IPS-11a (cell line): ENCODE measurements around the gene MLLT10.

ENCODE experiments used
- H3K4me3 ChIP-seq: one replicate; pipeline ENCODE4 v1.5.1; 2013; ENCODE audit warnings: low read depth, low read length, control low read depth

MLLT10 gene

DNA sequence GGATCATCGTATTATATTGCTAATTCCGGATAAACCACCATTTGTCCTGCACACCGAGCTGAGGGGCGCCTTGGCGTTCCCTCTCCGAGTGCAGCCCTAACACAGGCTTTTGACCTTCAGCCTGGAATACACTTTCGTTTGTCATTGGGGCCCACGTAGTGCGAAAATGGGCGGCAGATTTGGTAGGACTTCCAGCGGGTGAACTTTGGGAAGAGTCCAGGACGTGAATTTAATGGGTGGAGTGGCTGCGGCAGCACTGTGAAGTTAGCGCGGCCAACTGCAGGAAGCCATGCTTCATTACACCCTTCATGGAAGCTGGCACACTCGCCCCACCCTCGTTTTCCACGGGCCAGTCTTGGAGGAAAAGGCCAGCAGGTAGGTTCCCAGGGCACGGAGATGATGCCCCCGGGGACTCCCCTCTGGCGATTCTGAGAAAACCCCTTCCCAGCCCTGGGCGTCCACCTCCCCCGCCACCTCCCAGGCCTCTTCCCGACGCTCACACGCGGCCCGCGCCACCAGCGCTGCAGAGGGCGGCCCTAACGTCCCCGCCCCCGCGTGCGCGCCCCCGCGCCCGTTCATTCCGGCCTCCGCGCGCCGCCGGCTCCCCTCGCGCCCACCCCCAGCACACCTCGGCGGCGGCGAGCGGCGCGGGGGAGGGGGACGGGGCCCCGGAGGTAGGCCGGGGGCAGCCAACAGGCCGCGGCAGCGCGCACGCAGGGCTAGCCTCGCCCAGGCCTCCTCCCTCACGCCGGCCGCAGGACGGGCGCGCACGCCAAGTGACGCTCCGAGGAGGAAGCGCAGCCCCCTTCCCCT lies at the start of gene MLLT10:
Gene MLLT10 (plus strand): TSS at position 766 of the 813 bp plus-strand sequence. CDS start 413 bp downstream, outside the sequence.
- H3K4me3 ChIP-seq = peak within 1 kb of the TSS; percentile 72

DNA sequence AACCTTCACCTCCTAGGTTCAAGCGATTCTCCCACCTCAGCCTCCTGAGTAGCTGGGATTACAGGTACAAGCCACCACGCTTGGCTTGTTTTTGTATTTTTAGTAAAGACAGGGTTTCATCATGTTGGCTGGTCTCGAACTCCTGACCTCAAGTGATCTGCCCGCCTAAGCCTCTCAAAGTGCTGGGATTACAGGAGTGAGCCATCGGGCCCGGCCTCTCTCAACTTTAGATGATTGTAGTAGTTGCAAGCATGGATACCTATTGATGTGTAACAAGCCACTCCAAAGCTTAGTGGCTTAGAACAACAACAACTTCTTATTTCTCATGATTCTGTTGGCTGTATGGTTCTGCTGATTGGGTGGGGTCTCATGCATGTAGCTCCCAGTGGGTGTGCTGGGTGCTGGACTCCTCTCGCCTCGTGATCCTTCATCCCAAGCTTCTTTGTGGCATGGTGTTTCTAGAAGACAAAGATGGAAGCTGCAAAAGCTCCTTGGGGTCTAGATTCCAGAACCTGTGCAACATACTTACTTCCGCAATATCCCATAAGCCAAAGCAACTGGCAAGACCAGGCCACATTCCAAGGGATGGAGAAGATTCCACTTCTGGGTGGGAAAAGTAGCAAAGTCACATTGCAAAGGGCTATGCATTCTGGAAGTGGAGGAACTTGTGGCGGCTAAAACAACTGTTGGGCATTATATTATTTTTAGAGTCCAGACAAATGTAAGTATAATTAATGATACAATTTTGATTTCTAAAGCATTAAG lies 46.4 kb upstream of the MLLT10 start:
- no peak overlapping the region for H3K4me3 ChIP-seq

DNA sequence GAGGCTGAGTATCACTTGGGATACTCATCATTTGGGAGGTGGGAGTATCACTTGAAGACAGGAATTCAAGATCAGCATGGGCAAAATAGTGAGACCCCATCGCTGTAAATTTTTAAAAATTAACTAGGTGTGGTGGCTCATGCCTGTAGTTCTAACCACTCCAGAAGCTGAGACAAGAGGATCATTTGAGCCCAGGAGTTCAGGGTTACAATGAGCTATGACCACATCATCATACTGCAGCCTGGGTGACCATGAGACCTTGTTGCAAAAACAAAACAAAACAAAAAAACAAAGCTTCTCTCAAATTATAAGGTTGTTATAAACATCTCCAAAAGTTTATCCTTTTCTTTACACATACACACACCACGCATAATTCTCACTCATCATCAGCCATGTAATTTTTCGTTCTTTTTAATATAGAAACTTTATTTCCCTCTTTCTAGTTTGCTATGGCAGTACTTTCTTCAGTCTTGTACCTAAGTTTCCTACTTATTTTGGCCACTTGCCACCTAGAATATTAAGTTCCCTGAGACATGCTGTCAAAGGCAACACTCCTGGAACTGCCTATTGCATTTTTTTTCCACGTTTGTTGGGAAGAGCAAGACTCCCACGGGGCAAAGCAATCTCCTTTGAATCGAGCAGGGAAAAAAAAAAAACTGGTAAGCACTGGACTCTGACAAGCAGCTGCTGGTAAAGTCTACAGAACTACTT lies 45.6 kb upstream of the MLLT10 start:
- H3K4me3 ChIP-seq = no peak overlapping the region

DNA sequence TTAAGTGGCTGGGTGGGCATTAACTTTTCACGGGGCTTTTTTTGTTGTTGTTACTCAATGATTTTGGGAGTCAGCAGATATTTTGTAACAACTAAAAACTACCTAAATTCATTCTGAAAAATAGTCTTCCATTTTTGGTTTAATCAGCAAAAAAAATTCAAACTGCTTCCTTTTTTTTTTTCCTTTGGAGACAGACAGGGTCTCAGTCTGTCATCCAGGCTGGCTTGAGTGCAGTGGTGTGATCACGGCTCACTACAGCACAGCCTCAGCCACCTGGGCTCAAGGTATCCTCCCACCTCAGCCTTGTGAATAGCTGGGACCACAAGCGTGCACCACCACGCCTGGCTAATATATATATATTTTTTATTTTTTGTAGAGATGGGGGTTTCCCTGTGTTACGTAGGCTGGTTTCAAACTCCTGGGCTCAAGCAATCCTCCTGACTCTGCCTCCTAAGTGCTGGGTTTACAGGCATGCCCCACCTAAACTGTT lies 45.0 kb upstream of the MLLT10 start:
- no peak overlapping the region for H3K4me3 ChIP-seq

DNA sequence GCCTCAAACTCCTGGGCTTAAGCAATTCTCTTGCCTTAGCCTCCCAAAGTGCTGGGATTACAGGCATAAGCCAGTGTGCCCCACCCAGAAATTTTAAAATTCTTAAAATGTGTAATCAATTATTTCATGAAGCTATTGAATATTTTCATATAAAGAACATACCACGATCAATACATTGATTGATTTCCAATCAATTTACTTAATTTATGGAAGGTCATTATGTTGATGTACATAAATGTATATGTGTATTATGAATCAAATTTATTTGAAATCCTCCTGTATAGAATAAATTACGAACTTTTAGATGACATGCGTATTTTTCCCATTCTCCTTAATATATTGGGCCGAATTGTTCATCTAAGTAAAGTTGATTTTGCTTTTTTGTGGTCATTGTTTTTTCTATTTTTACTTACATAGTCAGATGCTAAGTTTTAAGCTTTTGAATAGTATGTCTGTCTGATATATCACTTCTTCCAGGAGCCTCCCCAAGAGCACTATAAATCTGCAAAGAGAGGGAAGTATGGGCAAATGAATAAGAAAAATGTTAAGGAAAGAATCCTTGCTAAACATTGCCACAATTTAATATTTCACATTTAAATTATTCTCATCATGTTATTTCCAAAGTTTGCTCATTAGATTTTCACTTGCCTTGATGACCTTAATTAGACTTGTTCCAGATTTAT lies 43.9 kb upstream of the MLLT10 start:
- H3K4me3 ChIP-seq = no peak overlapping the region

DNA sequence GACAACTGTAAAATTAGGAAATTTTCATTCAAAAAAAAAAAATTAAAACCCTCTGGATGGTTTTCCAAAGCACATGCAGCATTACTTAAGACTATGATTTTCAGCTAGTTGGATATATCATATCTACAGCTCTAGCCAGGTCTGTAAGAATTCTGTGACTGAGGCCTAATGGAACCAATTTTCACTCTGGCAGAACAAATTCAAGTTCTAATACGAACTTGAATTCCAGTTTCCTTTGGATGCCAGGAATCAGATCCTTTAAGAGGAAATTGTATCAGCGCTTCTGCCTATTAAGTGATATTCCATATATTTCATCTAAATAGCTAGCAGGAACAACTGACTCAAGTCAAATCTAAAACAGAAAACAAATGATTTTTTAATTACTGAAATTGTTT lies 43.3 kb upstream of the MLLT10 start:
- no peak overlapping the region for H3K4me3 ChIP-seq

DNA sequence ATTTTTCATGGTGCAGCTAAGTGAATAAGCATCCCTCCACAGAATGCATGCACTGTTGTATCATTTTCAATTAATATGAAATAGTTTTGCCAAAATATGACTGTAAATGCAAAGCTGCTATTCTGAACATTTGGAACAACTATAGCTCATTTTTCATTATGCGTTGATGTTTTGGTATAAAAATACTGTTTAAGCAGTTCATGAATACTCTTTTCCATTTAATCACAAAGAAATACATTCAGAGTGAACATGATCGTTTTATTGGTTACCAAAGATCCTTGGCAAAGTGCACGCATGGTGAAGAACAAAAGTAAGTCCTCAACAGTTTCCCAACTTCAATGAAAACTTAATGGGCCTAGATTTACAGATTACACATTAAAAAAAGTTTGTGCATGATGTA lies 41.6 kb upstream of the MLLT10 start:
- no peak overlapping the region for H3K4me3 ChIP-seq

DNA sequence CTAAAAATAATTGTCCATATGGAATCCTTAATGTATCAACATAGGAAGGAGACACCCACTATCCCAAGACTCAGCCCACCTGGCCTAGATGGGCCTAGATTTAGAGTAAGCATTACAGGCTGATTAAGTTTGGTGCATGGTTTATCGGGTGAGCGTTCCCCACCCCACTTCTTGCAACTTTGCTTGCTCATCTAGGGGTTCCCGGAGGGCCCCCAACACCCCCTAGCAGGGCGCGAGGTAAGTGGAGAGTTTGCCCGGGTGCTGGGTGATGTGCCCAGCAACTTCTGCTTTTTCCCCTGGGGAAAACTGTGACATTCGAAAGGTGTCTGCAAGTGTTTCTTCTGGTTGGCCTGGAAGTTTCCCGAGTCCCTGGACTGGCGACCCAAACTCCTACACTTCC lies 40.2 kb upstream of the MLLT10 start:
- peak overlapping the region; percentile 4 for H3K4me3 ChIP-seq

DNA sequence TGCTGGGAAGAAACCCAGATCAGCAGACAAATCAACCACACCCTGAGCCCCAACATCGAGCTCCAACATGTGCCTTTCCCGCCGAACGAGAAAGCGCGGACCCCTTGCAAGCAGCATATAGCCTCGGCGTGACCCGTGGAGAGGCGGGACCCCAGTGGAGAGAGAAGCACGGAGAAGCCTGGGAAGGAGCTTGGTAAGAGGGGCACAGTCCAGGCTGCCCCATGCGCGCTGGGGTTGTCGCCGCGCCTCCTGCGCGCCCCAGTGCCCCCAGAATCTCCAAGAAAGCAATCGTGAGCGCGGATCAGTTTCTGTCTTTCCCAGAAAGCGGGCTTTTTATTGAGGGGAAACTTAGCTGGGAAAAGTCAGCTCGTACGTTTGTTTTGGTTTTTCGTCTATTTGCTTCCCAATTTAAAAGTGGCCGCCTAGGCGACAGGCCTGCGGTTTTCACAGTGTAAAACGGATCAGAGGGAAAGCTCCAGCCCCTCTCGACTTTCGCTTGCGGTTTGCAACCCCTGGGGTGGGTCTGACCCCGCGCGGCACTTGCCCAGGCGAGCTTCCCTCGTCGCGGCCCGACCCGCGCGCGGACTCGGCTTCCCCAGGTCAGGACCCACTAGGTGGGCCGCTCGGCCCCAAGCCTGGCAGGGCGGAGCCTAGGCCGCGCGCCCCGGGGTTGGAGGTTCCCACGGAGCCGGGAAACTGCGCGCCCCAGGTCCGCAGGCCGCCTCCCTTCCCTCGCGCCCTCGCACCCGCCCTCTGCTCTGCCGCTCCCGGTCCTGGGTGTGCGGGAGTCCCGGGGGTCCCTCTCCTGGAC lies 39.6 kb upstream of the MLLT10 start:
- peak overlapping the region; percentile 75 for H3K4me3 ChIP-seq

DNA sequence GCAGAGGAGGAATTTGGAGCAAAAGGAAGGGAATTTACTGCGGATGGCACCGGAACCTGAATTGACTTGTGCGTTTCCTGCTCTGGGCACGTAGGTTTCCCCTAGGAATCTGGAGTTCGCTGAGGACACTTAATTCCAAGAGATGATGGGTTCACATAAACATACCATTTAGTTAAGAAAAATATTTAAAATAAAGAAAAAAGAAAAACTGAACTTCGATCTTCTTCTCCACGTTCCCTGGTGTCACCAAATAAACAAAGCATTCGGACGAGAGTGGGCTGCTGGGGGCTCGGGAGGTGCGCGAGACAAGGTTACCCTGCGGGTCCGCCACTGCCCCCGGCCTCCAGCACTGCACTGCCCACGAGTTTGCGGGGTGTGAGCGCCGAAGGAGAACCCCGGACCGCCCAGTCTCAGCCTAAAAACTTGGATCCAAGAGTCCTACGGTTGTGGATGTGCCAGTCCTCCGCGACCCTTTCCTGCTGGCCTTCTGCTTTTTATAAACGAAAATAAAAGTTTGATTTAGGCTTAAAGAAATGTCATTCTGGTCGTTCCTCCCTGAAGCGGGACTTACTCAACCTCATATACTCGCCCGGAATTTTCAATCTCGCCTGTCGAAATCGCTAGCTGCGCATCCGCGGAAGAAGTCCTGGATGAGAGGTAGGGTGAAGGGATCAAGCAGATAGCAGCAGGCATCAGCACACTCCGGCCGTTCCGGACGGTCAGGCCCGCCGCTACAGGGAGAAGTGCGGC lies 38.9 kb upstream of the MLLT10 start:
- H3K4me3 ChIP-seq = peak overlapping the region; percentile 75

DNA sequence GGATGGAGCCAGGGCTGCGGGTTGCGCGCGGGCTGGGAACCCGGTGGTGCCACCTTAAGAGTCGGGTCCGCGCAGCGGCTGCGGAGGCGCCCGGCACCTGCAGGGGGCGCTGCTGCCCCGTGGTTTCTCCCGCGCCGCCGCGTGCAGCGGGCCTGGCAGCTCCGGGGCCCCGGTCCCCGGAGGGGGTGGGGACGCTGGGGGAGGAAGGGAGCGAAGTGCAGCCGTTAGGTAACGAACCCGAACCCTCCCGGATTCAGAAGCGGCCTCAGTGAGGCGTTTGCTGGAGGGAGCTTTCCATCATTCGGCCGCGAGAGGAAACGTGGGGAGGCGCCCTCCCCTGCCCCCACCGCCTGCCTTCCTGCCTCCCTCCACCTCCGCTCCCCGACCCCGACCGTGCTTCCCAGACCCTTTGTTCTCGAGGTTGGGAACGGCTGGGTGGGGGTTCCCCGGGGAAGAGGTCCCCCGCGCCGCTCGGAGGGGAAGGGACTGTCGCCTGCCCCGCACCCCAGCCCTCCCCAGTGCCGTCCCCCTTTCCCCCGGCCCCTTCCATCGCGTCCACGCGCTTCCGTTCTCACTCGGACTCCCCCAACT lies 38.2 kb upstream of the MLLT10 start:
- H3K4me3 ChIP-seq = peak overlapping the region; percentile 75

DNA sequence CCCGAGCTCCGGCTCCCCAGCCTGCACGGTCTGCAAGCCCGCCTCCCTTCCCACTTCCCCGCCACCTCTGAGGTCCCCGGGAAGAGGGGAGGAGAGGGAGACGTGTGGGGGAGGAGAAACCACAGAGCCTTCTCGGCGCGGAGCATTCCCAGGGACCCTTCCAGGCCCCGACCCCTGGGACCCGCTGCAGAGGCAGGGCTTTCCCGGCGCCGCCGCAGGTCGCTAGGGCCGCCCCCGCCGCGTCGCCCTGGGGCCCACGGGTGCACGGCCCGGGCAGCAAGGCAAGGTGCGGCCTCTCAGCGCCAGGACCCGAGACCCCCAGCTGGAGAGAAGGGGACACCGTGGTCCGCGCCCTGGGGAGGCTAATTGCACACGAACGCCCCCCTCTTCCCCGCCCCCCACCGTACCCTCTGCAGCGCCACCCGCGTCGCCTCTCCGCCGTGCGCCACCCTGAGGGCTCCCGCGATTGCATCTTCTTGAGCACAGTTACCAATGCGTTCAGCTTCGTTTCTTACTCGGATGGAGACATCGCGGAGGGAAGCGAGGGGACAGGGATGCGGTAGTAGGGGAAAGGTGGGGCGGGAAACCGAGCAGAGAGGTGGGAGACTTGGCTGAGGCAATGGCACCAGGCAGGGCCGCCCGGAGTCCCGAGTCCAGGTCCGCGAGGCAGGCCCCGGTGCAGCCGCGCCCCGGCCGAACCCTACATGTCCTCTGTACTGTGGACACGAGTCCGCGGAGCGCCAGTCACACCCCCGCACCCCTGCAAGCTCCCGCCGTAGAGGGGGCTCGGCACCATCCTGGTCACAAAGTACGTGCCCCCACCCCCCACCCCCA lies 37.5 kb upstream of the MLLT10 start:
- peak overlapping the region; percentile 75 for H3K4me3 ChIP-seq

DNA sequence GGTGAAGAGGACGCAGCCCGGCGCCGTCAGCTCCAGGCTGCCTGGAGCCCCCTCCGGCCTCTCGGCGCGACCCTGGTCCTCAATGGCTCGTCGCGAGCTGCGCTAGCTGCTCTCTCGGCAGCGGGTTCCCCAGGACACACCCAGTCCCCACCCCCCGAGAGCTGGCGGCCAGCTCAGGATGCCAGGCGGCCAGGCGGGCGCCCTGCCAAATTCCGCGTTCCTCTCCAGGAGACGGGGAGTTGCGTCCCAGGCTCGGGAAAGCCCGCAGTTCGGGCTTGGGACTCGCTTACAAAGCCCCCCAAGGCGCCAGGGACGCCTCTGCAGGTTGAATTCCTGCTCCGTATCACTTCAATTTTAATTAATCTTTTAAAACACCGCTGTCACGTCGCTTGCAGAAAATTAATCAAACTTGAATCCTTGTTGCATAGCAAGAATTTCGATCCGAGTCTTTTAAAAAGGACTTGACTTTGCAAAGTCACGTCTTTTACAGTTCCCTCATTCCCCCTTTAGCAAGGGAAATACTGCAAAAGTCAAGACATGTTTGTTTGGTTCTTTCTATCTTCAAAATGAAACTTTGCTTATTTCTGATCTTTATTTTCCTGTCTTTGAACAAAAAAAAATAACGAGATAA lies 36.7 kb upstream of the MLLT10 start:
- H3K4me3 ChIP-seq = peak overlapping the region; percentile 75

DNA sequence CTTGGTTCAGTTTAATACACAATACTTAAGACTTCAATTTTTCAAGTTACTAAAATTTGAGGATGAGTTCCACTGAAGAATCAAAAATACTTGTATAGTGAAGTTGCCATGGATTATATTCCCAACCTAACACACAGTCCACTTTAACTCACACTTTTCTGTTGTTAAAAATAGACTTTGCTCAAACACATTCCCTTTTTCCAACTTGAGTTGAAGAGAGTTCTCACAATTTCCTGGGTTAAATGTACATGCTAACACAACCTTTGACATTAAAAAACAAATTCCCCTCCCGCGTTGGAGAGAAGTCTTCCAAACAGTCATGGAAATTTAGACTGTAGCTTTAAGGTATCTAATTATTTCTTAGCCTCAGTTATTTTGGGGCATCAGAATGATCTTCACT lies 35.7 kb upstream of the MLLT10 start:
- no peak overlapping the region for H3K4me3 ChIP-seq

DNA sequence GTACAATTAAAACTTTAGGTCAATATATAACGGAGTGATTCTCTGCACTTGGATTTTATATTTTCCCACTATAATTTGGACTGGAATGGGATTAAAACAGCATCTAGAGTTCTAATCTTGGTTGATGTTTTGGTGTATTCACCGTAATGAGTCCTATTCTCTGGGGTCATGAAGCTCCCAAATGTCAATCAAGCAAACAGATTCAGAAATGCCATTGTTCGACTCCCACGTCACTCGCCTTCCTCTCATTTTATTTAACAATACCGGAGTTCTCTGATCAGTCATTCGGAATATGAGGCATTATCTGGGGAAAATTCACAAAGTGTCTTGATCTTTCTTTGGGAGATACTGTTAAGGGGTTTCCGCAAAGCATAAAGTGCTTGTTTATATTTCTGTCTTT lies 35.0 kb upstream of the MLLT10 start:
- H3K4me3 ChIP-seq = no peak overlapping the region

DNA sequence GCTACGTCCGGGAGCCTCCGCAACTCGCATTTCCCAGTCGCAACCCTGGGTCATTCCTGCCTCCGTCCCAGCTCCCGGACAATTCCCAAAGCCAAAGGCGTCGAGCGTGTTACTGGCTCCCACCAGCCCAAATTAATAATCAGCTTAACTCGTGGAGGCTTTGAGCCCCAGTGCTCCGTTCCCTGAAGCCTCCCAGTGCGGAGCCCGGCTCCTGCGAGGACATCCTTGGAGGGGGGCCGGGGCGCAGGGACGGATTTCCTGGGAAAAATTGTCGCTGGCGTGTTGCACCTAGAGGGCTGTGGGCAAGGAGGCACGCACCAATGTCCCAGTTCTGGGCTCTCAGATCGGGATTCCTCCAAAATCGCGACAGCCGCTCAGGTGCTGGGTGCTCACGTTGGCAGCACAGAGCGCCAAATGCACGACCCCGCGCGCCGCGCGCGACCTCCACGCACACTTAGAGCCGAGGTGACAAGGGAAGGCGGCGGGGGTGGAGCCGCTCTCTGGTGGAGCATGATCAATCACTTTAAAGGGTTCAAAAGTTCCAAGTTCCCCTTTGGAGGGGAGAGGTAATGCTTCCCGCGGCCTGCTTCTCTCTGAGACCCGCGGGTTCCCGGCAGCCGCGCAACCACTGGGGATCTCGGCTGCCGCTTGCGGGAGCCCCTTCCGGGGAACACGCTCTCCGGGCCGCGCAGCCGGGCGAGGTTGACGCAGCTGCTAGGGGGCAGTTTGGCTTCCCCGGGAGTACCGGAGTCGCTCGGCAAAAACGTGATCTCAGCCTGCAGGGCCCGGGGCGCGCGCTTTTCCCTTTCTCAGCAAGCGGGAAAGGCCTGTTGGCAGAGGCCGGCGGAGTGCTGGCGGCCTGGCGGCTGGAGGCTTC lies 34.1 kb upstream of the MLLT10 start:
- peak overlapping the region; percentile 25 for H3K4me3 ChIP-seq

DNA sequence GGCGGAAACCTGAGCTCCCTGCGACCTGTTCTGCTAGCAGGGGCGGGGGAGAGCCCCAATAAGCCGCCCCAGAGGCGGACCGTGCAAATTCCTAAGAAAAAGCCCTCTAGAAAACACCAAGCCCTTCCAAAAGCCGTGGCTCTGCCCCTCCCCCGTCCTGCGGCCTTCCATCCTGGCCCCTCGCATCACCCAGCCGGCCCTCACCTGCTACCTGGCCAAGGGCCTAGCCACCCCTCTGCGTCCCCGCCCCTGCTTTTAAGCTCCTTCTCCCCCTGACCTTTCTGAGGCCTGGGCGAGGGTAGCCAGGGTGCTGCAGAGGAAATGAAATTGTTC lies 33.5 kb upstream of the MLLT10 start:
- H3K4me3 ChIP-seq = no peak overlapping the region
